Measurements from ENCODE around the gene CYP24A1.

The CYP24A1 gene

DNA sequence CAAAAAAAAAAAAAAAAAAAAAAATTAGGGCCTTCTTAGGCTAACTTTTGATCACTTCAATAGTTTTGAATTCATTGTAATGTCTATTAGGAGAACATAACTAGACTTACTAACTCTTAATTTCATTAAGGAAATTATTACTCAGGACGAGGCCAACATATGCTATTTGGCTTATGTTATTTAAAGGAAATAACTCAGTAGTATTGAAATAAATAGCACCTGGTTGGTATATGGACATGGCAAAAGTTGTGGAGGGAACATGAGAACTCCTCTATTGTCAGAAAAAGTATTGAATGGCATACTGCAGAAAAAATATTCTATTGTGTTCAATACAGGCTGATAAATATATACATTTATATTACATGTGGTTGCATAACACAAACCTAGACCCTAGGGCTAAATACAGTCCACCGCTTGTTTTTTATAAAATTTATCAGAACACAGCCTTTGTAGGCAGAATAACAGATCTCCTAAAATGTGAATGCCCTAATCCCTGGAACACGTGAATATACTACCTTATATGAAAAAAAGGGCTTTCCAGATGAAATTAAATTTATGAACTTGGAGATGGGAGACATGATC is 18.0 kb downstream of the CYP24A1 start:
- DNase-seq: no peak

DNA sequence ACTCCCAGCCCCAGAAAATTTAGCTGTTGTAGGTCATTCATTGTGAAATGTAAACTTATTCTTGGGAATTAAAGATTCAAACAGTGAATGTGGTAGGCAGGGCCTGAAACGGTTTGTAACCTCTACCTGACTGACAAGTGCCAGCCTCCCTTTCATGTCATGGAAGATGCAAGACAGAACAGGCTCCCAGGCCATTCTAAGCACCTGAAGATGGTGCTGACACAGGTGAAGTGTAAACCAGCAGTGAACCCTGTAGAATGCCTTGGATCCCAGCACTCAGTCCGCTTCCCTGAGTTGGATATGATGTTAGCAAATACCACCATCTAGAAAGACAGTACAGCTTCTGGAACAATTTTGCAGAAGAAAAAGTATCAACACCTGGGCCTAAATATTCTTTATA is 19.3 kb downstream of the CYP24A1 start:
- DNase-seq: no peak

DNA sequence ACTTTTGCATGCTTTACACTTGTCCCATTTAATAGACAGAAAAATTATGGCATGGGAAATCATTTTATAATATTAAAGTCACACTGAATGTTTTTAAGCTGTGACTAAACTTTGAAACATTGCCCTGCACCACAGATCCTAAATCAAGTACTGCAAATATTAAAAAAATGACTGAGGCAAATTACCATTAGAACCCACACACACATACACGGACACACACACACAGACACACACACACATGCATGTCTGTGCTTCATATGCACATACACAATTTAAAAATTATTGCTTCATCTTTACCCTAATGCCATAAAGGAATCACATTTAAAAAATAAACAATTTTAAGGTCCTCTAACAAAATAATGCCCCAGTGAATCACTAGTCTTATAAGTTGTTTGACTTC is 19.9 kb downstream of the CYP24A1 start:
- no peak for DNase-seq

DNA sequence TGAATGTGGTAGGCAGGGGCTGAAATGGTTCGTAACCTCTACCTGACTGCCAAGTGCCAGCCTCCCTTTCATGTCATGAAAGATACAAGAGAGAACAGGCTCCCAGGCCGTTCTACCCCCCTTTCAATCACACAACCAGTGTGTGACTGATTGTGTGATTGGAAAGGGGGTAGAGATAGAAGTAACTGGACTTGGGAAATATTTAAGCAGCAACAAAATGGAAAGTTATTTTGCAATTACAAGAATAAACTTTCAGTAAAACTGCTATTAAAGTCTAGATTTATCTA is 20.8 kb downstream of the CYP24A1 start:
- no peak for DNase-seq

DNA sequence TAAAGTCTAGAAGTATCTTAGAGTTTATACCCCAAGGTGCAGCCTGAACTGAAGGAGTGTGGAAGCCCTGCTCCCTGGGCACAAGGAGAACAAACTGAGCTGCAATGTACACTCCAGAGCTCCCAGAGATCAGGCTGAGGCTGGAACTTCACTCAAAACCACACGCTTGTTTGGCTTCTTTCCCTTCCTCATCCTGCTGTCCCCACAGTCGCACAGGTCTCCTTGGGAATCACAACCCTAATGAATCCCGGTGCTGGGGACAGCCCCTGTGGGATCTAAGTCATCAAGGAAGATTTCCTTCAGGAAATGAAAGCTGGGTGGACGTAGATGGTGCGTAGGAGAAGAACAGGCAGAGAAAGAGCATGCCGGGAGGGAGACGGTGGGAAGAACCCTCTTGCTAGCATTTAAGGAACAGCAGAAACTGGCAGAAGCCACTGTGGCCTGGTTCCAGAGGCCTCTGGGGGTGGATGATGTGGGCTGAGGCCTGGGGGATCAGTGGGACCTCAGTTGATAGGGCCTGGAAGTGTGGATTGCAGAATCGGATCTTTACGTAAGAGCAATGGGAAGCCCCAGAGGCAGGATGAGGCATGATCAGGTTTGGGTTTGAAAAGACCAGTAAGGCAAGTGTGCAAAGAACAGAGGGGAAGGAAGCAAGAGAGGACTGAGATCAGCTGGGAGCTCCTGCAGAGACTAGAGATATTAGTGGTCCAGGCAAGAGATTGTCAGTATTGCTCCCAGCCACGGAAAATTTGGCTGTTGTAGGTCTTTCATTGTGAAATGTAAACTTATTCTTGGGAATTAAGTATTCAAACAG is 21.4 kb downstream of the CYP24A1 start:
- DNase-seq: peak; percentile 17

DNA sequence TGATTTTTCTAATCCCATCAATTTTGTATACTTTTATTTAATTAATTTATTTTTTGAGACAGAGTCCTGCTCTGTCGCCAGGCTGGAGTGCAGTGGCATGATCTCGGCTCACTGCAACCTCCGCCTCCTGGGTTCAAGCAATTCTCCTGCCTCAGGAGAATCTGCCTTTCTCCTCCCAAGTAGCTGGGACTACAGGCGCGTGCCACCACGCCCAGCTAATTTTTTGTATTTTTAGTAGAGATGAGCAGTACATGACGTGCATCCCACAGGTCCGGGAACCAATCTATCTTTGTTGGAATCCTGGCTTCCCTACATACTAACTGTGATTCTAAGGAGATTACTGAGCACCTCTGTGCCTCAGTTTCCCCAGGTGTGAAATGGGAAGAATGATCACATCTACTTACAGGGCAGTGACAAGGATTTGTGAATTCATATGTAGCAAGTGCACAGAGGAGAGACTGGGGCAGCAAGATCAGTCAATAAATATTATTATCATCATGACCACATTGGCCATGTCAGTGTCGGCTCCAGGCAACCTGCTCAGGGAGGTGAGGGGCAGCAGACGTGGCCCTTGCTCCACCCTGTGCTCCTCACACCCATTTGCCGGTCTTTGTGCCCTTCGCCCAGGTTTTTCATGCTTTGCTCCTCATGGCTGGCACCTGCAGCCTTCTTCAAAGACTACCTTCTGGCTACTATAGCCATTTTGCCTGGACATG is 22.1 kb downstream of the CYP24A1 start:
- no peak for DNase-seq

DNA sequence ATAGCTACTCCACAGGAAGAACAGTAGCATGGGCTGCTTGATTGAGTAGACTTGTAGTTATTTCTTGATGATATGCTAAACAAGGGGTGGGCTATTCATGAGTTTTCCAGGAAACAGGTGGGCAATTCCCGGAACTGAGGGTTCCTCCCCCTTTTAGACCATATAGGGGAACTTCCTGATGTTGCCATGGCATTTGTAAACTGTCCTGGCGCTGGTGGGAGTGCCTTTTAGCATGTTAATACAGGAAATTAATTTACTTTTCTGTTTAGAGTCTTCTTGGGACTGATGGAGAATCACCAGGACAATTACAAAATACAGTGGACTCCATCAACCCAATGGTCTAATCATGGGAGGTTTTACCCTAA is 22.7 kb downstream of the CYP24A1 start:
- DNase-seq: no peak

DNA sequence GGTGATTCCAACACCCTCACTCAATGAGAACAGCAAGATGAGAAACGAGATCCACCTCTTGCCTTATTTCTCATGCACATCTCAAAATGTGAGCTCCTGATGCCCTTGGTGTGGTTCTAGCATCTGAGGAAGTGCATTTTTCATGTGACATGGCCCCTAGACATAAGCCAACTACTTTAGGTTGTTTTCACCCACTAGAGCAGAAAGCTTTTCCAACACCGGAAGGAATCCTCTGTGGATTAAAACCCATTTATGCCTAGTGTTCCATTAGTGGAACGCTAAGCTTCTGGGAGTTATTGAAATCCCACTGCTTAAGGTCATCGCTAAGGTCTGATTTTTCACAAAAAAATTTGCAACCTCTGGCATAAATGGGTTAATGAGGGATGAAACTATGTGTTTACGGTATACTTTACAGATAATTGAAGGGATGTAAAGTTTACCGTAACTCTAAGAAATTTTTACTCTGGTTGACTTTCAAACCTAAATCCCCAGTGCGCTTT is 24.0 kb downstream of the CYP24A1 start:
- DNase-seq: no peak

DNA sequence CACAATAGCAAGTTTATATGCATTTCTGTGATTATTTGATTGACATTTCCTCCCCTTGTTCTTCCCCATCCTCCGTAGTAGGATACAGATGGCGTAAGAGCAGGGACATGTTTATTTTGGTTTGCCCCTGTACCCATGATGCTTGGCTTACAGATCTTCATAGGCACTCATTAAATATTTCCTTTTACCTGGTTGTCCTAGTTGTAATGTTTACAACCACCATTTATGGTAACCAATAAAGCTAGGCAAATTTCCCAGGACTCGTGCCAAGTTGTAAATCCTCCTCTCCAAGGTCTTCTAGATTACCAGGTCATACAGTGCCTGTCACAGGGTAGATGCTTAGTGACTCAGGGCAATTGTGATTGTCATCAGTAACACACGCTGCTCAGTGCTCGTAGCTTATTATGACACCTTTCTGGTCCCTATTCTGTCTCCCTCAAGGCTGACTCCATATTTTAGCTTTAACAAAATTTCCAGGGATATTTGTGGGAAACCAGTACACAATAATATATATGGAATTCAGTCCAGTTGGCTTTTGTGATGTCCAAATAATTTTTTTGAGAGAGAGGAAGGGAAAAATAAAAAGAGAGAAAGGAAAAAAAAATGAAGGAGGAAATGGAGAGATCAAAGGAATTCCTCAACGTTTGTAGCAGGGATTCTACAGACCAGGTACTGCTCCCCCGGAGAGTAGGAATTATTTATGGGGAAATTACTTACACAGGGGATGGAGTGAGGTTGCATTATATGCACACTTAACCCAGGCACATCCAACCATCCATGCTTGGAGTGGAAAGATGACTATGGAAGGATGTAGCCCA is 24.6 kb downstream of the CYP24A1 start:
- no peak for DNase-seq

DNA sequence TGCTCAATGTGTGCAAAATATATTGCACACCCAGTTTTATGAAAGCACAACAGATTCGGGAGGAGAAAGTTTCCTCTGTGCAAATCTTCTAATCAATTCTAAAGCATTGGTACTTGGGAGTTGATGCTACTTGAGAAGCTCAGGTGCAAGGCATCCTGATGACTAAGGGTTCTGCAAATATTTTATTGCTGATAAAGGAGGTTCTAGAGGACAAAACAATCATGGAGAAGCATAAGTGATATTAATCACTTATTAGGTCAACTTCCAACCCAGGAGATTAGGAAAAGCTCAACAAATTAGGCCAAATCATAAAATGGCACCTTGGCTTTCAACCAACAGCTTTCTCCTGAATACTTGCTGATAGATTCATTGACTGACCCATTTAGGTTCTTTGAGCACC is 27.1 kb downstream of the CYP24A1 start:
- DNase-seq: no peak

DNA sequence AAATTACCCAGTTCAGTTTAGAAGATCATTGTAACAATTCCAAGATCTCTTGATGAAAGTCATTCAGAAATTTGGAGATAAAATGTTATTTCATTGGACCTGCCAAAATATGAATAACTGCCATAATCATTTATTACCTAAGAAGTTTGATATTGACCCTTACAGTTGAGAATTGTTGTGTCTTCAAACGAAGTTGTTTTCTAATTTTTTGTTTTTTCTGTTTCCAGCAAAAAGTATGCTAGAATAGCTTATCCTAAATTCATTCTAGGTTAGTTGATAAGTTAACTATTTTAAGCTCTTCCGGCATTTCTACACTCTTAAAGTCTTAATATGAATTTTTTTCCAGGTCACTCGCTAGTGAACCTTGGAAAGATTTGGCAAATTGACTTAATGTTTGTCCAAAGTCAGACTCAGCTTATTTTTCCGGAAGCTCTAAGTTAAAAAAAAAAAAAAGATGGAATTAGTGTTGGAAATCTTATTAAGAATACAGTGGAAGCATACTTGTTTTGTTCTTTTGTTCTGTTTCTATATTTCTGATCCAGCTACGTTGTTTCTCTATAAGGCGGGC is 28.9 kb downstream of the CYP24A1 start:
- no peak for DNase-seq

DNA sequence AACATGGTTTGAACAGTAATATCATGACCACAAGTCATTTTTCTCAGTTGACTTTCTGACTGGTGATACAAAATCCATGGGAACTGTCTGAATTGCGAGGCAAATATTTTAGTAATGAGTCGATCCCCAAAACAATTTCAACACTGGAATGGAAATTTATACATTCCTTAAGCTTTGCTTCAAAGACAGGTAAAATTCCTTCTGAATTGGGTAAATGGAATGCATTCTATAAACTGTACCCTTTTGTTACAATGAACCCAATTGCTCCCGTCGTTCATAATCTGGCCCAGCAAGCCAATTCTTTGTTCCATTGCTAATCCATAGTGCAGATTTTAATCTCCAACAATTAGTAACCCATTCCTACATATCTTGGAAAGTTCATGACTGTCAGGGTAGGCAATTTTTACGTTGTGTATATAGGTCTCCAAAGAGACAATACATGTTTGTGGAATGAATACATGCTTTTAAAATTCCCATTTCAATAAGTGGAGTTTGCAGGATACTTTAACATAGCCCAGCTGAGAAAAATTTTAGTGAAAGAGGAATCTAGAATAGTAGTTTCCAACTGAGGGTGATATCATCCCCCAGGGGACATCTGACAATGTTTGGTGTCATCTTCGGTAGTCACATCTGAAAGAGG is 32.7 kb downstream of the CYP24A1 start:
- DNase-seq: no peak

DNA sequence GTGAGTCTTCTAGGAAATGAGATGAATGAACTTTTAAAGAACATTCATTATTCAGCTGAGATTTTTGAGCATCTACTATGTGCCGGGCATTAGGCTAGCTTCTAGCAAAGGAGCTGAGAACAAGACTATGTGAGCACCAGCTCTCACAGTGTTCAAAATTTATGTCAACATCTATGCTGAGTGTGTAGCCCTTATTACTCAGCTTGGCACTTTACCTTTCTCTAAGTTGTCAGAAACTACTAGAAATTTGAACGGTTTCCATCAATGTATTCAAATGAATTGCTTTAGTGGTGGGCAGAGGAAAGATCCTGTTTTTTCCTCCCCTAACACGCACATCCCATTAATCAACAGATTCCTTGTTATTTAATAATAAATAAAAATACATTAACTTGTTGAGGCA is 33.3 kb downstream of the CYP24A1 start:
- DNase-seq: no peak

DNA sequence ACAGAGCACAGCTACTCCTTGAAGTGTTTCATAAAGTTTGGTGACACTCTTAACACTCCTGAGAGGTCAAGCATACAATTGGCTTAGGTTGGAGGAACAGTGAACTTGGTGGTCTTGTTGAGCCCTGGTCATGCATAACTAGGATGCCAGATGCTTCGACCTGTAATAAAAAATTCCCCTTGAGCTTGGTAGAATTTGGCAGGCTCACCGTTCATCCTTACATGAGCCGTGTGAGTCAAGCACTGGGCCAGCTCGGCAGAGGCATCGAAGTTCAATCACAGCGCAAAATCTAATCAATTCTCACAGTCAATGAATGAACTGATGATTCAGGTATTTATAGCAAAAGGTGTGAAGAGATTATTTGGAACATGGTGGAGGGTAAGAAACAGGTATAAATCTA is 33.7 kb downstream of the CYP24A1 start:
- DNase-seq: no peak

DNA sequence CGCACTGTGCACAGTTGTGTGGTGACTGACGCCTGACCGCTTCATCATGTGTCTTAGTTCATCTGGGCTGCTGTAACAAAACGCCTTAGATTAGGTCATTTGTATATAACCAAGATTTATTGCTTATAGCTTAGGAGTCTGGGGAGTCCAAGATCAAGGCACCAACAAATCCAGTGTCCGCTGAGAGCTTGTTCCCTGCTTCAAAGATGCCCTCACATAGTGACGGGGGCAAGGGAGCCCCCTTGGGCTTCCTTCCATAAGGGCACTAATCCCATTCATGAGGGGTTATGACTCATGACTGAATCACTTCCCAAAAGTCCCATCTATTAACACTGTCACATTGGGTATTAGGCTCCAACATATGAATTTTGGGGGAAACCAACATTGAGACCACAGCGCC is 34.6 kb downstream of the CYP24A1 start:
- no peak for DNase-seq

DNA sequence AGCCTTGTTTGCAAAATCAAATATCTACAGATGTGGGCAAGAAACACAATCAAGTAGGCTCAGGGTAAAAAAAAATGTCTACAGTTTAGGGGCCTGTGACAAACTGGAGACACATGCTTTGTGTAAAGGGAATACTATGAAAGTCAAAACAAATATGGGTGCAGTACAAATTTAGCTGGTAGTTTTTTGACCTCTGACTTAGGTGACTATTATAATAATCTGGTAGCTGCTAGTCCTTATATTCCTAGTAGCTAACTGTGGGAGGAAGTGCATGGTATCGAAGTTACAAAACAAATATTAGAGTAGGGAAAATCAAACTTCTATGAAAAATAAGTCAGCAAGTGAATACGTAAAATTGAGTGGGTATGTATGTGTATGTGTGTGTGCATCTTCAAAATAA is 35.4 kb downstream of the CYP24A1 start:
- no peak for DNase-seq

DNA sequence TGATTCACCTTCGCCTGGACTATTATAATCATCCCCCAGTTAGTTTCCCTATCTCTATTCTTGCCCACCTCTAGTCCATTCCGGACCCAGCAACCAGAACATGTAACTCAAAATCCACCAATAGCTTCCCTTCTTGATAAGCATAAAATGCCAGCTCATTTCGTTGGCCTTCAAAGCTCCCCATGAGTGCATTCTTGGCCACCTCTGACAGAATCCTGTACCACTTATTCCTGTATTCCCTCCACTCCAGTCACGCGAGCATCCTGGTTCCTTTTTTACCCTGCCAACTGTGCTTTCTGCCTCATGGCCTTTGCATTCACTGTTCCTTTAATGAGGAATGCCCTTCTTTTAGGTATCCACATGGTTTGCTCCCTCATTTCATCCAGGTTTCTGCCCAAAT is 36.7 kb downstream of the CYP24A1 start:
- no peak for DNase-seq

DNA sequence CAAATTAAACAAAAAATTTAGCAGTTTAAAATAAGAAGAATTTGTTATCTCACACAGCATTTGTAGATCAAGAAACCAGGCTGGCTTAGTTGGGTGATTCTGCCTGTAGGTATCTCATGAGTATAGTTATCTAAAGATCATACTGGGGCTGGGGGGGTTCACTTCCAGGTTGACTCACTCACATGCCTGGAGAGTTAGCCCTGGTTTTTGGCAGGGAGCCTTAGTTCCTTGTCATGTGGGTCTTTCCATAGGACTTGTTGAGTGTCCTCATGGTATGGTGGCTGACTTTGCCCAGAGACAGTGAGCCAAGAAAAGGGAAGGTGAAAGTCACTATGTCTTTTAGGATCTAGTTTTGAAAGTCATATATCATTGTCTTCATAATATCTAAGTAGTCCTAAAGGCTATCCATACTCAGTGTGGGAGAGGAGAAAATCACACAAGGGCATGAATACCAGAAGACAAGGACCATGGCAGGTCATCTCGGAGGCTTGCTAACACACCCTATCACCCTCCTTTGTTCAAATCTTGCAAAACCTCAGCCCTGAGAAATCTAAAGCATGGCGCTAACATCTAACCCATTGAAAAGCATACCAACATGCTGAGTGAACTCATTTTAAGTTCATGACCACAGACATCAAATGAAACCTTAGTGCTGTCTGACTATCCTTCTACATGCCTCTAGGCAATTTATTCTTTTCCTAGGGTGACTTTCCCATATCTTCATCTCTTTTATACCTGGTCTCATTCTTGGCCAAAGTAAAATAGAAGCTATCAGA is 39.2 kb downstream of the CYP24A1 start:
- peak; percentile 12 for DNase-seq

DNA sequence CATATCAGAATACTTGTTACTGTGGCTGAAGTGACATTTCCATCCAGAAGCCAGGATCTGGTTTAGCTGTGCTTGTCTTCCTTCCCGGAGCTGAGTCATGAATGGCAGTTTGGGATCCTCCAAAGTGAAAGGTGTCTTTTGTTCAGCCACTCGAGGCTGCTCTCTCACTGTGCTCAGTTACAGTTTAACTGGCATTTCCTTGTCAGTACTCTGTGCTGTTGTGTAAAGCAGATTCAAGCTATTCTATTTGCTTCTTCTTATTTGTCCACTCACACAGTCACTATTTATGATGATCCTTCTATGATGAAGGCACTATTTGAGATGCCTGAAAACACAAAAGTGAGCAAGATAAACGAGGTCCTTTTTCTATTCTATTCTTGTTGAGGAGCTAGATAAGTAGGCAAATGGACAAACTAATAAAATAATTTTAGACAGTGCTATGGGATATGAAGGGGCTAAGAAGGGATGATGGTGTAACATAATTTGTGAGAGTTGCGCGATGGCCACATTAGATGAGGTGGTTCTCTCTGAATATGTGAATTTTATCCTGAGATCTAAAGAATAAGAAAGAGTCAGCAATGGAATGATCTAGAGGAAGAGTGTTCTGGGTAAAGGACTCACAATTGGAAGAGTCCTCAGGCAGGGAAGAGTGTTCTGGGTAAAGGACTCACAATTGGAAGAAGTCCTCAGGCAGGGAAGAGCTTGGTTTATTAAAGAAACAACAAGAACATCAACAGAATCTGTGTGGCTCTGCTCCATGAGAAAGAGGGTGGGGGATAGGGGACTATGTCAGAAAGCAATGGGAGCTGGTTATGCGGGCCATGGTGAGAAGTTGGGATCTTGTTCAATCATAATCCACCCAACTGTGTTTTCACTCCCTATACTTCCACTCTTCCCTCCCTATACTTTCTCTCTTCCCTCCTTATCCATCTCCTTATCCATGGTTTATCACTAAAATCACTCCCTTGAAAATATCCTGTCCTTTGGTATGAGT is 40.1 kb downstream of the CYP24A1 start:
- no peak for DNase-seq
